IMR-90 (cell line): Measurements from ENCODE around the gene NAT10. TPM values are rescaled to one million over a fixed set of nuclear protein-coding genes. Genes with fewer than 3 reads are reported as not detected.

Source experiments
- ATAC-seq: fragments of 200-7000 bp; cut with Tn5 transposase; 2 replicates; pipeline ENCODE4 v1.9.1; 2020; ENCODE audit warnings: low read depth, mild to moderate bottlenecking, moderate library complexity
- BruUV-seq: library from RNA; stranded (reverse); fragments of 400-500 nt; replicated peaks from 2 replicates; lab custom pipeline; 2021; lab: Mats Ljungman, UMichigan
- CTCF ChIA-PET: fragments of 300-600 bp; formaldehyde crosslinking; extraction: SDS; loops from one replicate; lab custom pipeline; 2021; ENCODE audit warnings: antibody characterized with exemption; lab: Yijun Ruan, JAX
- POLR2A ChIA-PET: fragments of 300-600 bp; sonication (Branson Sonifier 250); formaldehyde crosslinking; loops from one replicate; lab custom pipeline; 2022; ENCODE audit warnings: antibody characterized with exemption; ENCODE audit not compliant: unreplicated experiment; lab: Charles Lee
- DNase-seq: peaks from one replicate; pipeline ENCODE4 v3.0.0; 2013
- H2AFZ ChIP-seq: replicated peaks from 2 replicates; pipeline ENCODE3; 2013; ENCODE audit warnings: low read length, mild to moderate bottlenecking; ENCODE audit not compliant: poor library complexity
- H2AK5ac ChIP-seq: 2 replicates; pipeline ENCODE4 v1.6.1; 2013; ENCODE audit warnings: low read depth, low read length, inconsistent platforms
- H2AK9ac ChIP-seq: replicated peaks from 2 replicates; pipeline ENCODE3; 2013; ENCODE audit warnings: mild to moderate bottlenecking, low read depth, low read length, moderate library complexity; ENCODE audit not compliant: poor library complexity
- H2BK120ac ChIP-seq: 2 replicates; pipeline ENCODE4 v1.6.1; 2013; ENCODE audit warnings: low read depth, low read length, inconsistent platforms
- H2BK15ac ChIP-seq: 3 replicates; pipeline ENCODE4 v1.6.1; 2013; ENCODE audit warnings: low read depth, low read length, inconsistent platforms
- H2BK20ac ChIP-seq: 2 replicates; pipeline ENCODE4 v1.6.1; 2013; ENCODE audit warnings: low read depth, mild to moderate bottlenecking, inconsistent platforms, low read length, moderate library complexity
- H2BK5ac ChIP-seq: 2 replicates; pipeline ENCODE4 v1.6.1; 2013; ENCODE audit warnings: mild to moderate bottlenecking, low read depth, low read length, inconsistent platforms; ENCODE audit not compliant: poor library complexity, severe bottlenecking
- H3K14ac ChIP-seq: replicated peaks from 2 replicates; pipeline ENCODE4 v1.6.1; 2013; ENCODE audit warnings: low read depth, low read length, inconsistent platforms
- H3K18ac ChIP-seq: 2 replicates; pipeline ENCODE4 v1.6.1; 2013; ENCODE audit warnings: low read depth, low read length, control low read depth
- H3K23ac ChIP-seq: 2 replicates; pipeline ENCODE4 v1.6.1; 2013; ENCODE audit warnings: low read depth, low read length, inconsistent platforms
- H3K27ac ChIP-seq: 2 replicates; pipeline ENCODE4 v1.5.1; 2013; ENCODE audit warnings: mild to moderate bottlenecking, control low read depth, low read length; ENCODE audit not compliant: insufficient read depth
- H3K27me3 ChIP-seq: 2 replicates; pipeline ENCODE4 v1.6.1; 2013; ENCODE audit warnings: low read length; ENCODE audit not compliant: control insufficient read depth, insufficient read depth
- H3K36me3 ChIP-seq: 2 replicates; pipeline ENCODE4 v1.6.1; 2013; ENCODE audit warnings: low read length, mixed read lengths; ENCODE audit not compliant: control insufficient read depth, insufficient read depth
- H3K4ac ChIP-seq: 2 replicates; pipeline ENCODE4 v1.6.1; 2013; ENCODE audit warnings: low read depth, low read length, inconsistent platforms
- H3K4me1 ChIP-seq: 2 replicates; pipeline ENCODE4 v1.6.1; 2013; ENCODE audit warnings: low read length, mixed read lengths; ENCODE audit not compliant: control insufficient read depth, insufficient read depth
- H3K4me2 ChIP-seq: 2 replicates; pipeline ENCODE4 v1.6.1; 2013; ENCODE audit warnings: low read depth, mild to moderate bottlenecking, control low read depth, low read length, moderate library complexity
- H3K4me3 ChIP-seq: 2 replicates; pipeline ENCODE4 v1.5.1; 2013; ENCODE audit warnings: low read depth, mild to moderate bottlenecking, control low read depth, low read length, moderate library complexity; ENCODE audit not compliant: insufficient read depth
- H3K56ac ChIP-seq: 2 replicates; pipeline ENCODE4 v1.6.1; 2013; ENCODE audit warnings: low read length, inconsistent platforms; ENCODE audit not compliant: insufficient read depth; ENCODE audit errors: extremely low read depth
- H3K79me1 ChIP-seq, 2 experiments: 2 replicates each; pipeline ENCODE4 v1.6.1; 2013; ENCODE audit warnings: low read length in 2 of 2, inconsistent platforms in 1 of 2, low read depth in 1 of 2
- H3K9ac ChIP-seq: 2 replicates; pipeline ENCODE4 v1.6.1; 2013; ENCODE audit warnings: low read depth, low read length, control low read depth
- H3K9me1 ChIP-seq: 2 replicates; pipeline ENCODE4 v1.6.1; 2013; ENCODE audit warnings: low read length, inconsistent platforms; ENCODE audit not compliant: insufficient read depth
- H3K9me3 ChIP-seq: 2 replicates; pipeline ENCODE4 v1.6.1; 2013; ENCODE audit warnings: low read length; ENCODE audit not compliant: control insufficient read depth, insufficient read depth
- H4K20me1 ChIP-seq: 2 replicates; pipeline ENCODE4 v1.6.1; 2013; ENCODE audit warnings: low read length, inconsistent platforms; ENCODE audit not compliant: insufficient read depth
- H4K5ac ChIP-seq: 2 replicates; pipeline ENCODE4 v1.6.1; 2013; ENCODE audit warnings: mild to moderate bottlenecking, low read depth, low read length, control low read depth
- H4K8ac ChIP-seq, 2 experiments: 2 replicates each; pipeline ENCODE4 v1.6.1; 2013; ENCODE audit warnings: low read depth in 2 of 2, low read length in 2 of 2, control low read depth in 1 of 2, inconsistent platforms in 1 of 2
- H4K91ac ChIP-seq: 2 replicates; pipeline ENCODE4 v1.6.1; 2013; ENCODE audit warnings: low read depth, low read length, inconsistent platforms; ENCODE audit not compliant: insufficient read depth
- CHD1 ChIP-seq: IDR thresholded peaks from 2 replicates; pipeline ENCODE4 v1.6.1; 2012; ENCODE audit warnings: low read depth, low read length, improper control_type of control experiment
- MAFK ChIP-seq: IDR thresholded peaks from 2 replicates; pipeline ENCODE4 v1.6.1; 2012; ENCODE audit warnings: low read depth, low read length, improper control_type of control experiment
- MAZ ChIP-seq: IDR thresholded peaks from 2 replicates; pipeline ENCODE4 v1.6.1; 2012; ENCODE audit warnings: low read depth, mild to moderate bottlenecking, low read length, improper control_type of control experiment, moderate library complexity, borderline replicate concordance
- MXI1 ChIP-seq: IDR thresholded peaks from 2 replicates; pipeline ENCODE4 v1.6.1; 2012; ENCODE audit warnings: low read depth, mild to moderate bottlenecking, low read length, moderate library complexity, borderline replicate concordance
- NFE2L2 ChIP-seq: fragments of 150-350 bp; IDR thresholded peaks from 2 replicates; pipeline ENCODE4 v1.6.1; 2016; ENCODE audit warnings: low read depth, mild to moderate bottlenecking, low read length
- POLR2A ChIP-seq: IDR thresholded peaks from 2 replicates; pipeline ENCODE4 v1.6.1; 2012; ENCODE audit warnings: mild to moderate bottlenecking, low read depth, low read length
- RCOR1 ChIP-seq: IDR thresholded peaks from 2 replicates; pipeline ENCODE4 v1.6.1; 2012; ENCODE audit warnings: mild to moderate bottlenecking, low read length, improper control_type of control experiment; ENCODE audit not compliant: insufficient replicate concordance
- RFX5 ChIP-seq: IDR thresholded peaks from 2 replicates; pipeline ENCODE4 v1.8.0; 2012; ENCODE audit warnings: low read depth, mild to moderate bottlenecking, low read length, moderate library complexity
- SMC3 ChIP-seq: fragments of 150-350 bp; IDR thresholded peaks from 2 replicates; pipeline ENCODE4 v1.6.1; 2016; ENCODE audit warnings: low read depth, mild to moderate bottlenecking, antibody characterized with exemption, low read length, moderate library complexity
- WGBS, 2 experiments: methylation state at CpG; one replicate each; pipeline versions ENCODE4 v1.1.5 to v1.1.7; 2013; ENCODE audit warnings: missing lambda C conversion rate in 2 of 2; ENCODE audit not compliant: insufficient read length in 1 of 2; ENCODE audit errors: extremely low coverage in 2 of 2; 5-methylcytosine and 5-hydroxymethylcytosine counted together
- dilution Hi-C: fragments of 300-500 bp; cut with HindIII; formaldehyde crosslinking; loops from one replicate; pipeline ENCODE4 v1.14.3; 2018; ENCODE audit warnings: low sequenced_read_pairs; ENCODE audit not compliant: unreplicated experiment
- in situ Hi-C: fragments of 300-500 bp; cut with MboI; formaldehyde crosslinking; loops from 3 replicates; pipeline ENCODE4 v1.14.3; 2019; ENCODE audit warnings: low sequenced_read_pairs, inconsistent platforms, mixed read lengths
- intact Hi-C: fragments of 100-400 bp; cut with micrococcal nuclease; formaldehyde crosslinking; loops from 2 replicates; pipeline ENCODE4 v1.10.0; 2022
- polyA plus RNA-seq, 3 experiments: library from polyadenylated mRNA; depleted of rRNA; stranded (reverse); fragments of >200 nt; gene quantifications; 2 replicates each; pipeline ENCODE4 v1.2.3, GENCODE V29; 2012; ENCODE audit warnings: low replicate concordance in 1 of 3
- total RNA-seq: library from RNA; depleted of rRNA; stranded (reverse); fragments of >200 nt; gene quantifications from 2 replicates; pipeline ENCODE4 v1.2.3, GENCODE V29; 2012
- TF ChIP-seq, protein P1 (sequence below): fragments of 150-350 bp; IDR thresholded peaks from 2 replicates; pipeline ENCODE4 v1.6.1; 2016; ENCODE audit warnings: low read depth, mild to moderate bottlenecking, low read length, moderate library complexity, borderline replicate concordance
- TF ChIP-seq, protein P2 (sequence below): conservative IDR thresholded peaks from 2 replicates; pipeline ENCODE4 v1.5.1; 2012; ENCODE audit warnings: mild to moderate bottlenecking, low read depth, low read length, improper control_type of control experiment

NAT10 gene
- total and polyA plus RNA-seq, 2 of the 4 experiments (the other 2 are of a cell fraction) = 28.1 to 34.8 TPM

- TF ChIP-seq RCOR1 = no peak
- TF ChIP-seq, protein P1, sequence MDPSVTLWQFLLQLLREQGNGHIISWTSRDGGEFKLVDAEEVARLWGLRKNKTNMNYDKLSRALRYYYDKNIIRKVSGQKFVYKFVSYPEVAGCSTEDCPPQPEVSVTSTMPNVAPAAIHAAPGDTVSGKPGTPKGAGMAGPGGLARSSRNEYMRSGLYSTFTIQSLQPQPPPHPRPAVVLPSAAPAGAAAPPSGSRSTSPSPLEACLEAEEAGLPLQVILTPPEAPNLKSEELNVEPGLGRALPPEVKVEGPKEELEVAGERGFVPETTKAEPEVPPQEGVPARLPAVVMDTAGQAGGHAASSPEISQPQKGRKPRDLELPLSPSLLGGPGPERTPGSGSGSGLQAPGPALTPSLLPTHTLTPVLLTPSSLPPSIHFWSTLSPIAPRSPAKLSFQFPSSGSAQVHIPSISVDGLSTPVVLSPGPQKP = no peak
- no peak for TF ChIP-seq MAFK
- TF ChIP-seq POLR2A = no peak
- TF ChIP-seq, protein P2, sequence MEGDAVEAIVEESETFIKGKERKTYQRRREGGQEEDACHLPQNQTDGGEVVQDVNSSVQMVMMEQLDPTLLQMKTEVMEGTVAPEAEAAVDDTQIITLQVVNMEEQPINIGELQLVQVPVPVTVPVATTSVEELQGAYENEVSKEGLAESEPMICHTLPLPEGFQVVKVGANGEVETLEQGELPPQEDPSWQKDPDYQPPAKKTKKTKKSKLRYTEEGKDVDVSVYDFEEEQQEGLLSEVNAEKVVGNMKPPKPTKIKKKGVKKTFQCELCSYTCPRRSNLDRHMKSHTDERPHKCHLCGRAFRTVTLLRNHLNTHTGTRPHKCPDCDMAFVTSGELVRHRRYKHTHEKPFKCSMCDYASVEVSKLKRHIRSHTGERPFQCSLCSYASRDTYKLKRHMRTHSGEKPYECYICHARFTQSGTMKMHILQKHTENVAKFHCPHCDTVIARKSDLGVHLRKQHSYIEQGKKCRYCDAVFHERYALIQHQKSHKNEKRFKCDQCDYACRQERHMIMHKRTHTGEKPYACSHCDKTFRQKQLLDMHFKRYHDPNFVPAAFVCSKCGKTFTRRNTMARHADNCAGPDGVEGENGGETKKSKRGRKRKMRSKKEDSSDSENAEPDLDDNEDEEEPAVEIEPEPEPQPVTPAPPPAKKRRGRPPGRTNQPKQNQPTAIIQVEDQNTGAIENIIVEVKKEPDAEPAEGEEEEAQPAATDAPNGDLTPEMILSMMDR = no peak
- no peak for TF ChIP-seq SMC3
- no peak for TF ChIP-seq CHD1
- TF ChIP-seq NFE2L2 = no peak
- no peak for TF ChIP-seq RFX5
- no peak for TF ChIP-seq MAZ
- no peak for TF ChIP-seq MXI1
- intact Hi-C loops = loop anchor here (5.0 kb wide), 1 partner anchor 319 kb away; no protein-coding TSS in a partner anchor
- no peak overlapping the region for H3K4me2 ChIP-seq
- DNase-seq (no peak), ATAC-seq (no peak)
- dilution Hi-C loops = no loop called here
- no peak overlapping the region for H2AK5ac ChIP-seq
- no peak overlapping the region for H3K4ac ChIP-seq
- H4K20me1 ChIP-seq = no peaks in the 10 kb centered on the region; the same call in 1 of the 2 replicates
- no peak overlapping the region for H4K91ac ChIP-seq
- no peak overlapping the region for H2BK15ac ChIP-seq
- peaks cover 10% of the 10 kb centered on the region for H3K4me1 ChIP-seq
- H2BK5ac ChIP-seq = no peak overlapping the region
- H4K5ac ChIP-seq = no peak overlapping the region
- no peak overlapping the region for H2AFZ ChIP-seq
- no peaks in the 10 kb centered on the region for H3K36me3 ChIP-seq
- H4K8ac ChIP-seq = no peak overlapping the region
- H2BK120ac ChIP-seq = no peak overlapping the region
- no peak overlapping the region for H2BK20ac ChIP-seq
- H3K18ac ChIP-seq = no peak overlapping the region
- no peak overlapping the region for H3K4me3 ChIP-seq
- H3K27ac ChIP-seq = no peak overlapping the region
- POLR2A ChIA-PET = no interaction called here
- peaks cover 3% of the 10 kb centered on the region; the same call in 1 of the 2 replicates for H3K9me1 ChIP-seq
- H3K9me3 ChIP-seq = no peaks in the 10 kb centered on the region
- no TSS peak for BruUV-seq
- H3K27me3 ChIP-seq = peaks cover 7% of the 10 kb centered on the region
- in situ Hi-C loops = loop anchor here (10.0 kb wide), 1 partner anchor 322 kb away; no protein-coding TSS in a partner anchor
- no peak overlapping the region for H3K23ac ChIP-seq
- no peak overlapping the region for H3K9ac ChIP-seq
- CTCF ChIA-PET = interaction anchor here (1.3 kb wide), 1 partner anchor 22 kb away, joined by 3 read pairs; no protein-coding TSS in a partner anchor
- H3K14ac ChIP-seq = no peak overlapping the region
- H3K79me1 ChIP-seq = no peaks in the 10 kb centered on the region
- no peak overlapping the region for H3K56ac ChIP-seq
- 100% methylated on average over 3 of the region's 16 CpGs; no CpG with 5 or more reads in 1 of the 2 experiments for WGBS, 2 experiments
- H2AK9ac ChIP-seq = no peak overlapping the region
These were observed 67.6 kb downstream of the NAT10 start for GRCh38 chr11:34173050-34173449.
